HepG2 (cell line): ENCODE results near the gene UBAP2L. TPM values are rescaled to one million over a fixed set of nuclear protein-coding genes. Genes with fewer than 3 reads are reported as not detected.

Experiments used
- ATAC-seq: fragments of 200-7000 bp; cut with Tn5 transposase; 3 replicates; pipeline ENCODE4 v1.9.1; 2020; ENCODE audit warnings: mild to moderate bottlenecking, moderate library complexity
- BruUV-seq: library from RNA; stranded (reverse); fragments of 400-500 nt; replicated peaks from 2 replicates; lab custom pipeline; 2021; lab: Mats Ljungman, UMichigan
- CTCF ChIA-PET: fragments of 300-600 bp; formaldehyde crosslinking; extraction: SDS; loops from one replicate; lab custom pipeline; 2021; ENCODE audit warnings: low total read pairs, inconsistent platforms, low intra/inter-chr PET ratio; lab: Yijun Ruan, JAX
- POLR2A ChIA-PET: fragments of 350-600 bp; sonication (Branson Sonifier 250); formaldehyde crosslinking; loops from one replicate; lab custom pipeline; 2020; ENCODE audit warnings: antibody characterized with exemption, inconsistent platforms; lab: Yijun Ruan, JAX
- DNase-seq: peaks from one replicate; pipeline ENCODE4 v3.0.0-alpha.2; 2015; ENCODE audit warnings: low spot score
- FAIRE-seq: peaks from 3 replicates; lab custom pipeline; 2011; peaks lifted over from hg19 to GRCh38; lab: Jason Lieb, UNC
- H2AFZ ChIP-seq: one replicate; pipeline ENCODE4 v1.6.1; 2011; ENCODE audit warnings: low read length, inconsistent platforms
- H3K27ac ChIP-seq: fragments of 300-600 bp; 3 replicates; pipeline ENCODE4 v1.8.0; 2011; ENCODE audit warnings: mixed run types, mild to moderate bottlenecking, mixed read lengths, low read length, inconsistent platforms; ENCODE audit not compliant: insufficient read depth; ENCODE audit errors: extremely low read length
- H3K27me3 ChIP-seq, 2 experiments: fragments of 200-600 bp in 1 of 2; 2 replicates in 1 of 2; 3 replicates in 1 of 2; pipeline versions ENCODE4 v1.6.0 to v1.8.0; 2011; ENCODE audit warnings: low read length in 2 of 2, mild to moderate bottlenecking in 2 of 2, moderate library complexity in 2 of 2, inconsistent platforms in 1 of 2; ENCODE audit not compliant: insufficient read depth in 2 of 2, control insufficient read depth in 1 of 2
- H3K36me3 ChIP-seq, 2 experiments: fragments of 200-600 bp in 1 of 2; replicated peaks in 1 of 2; 2 replicates in 1 of 2; 3 replicates in 1 of 2; pipeline versions ENCODE4 v1.5.1 to v1.8.0; 2011; ENCODE audit warnings: low read length in 2 of 2, inconsistent platforms in 1 of 2; ENCODE audit not compliant: insufficient read depth in 2 of 2, control insufficient read depth in 1 of 2
- H3K4me1 ChIP-seq: 2 replicates; pipeline ENCODE4 v1.5.1; 2012; ENCODE audit warnings: low read length, inconsistent platforms; ENCODE audit not compliant: insufficient read depth
- H3K4me2 ChIP-seq: 2 replicates; pipeline ENCODE4 v1.6.0; 2011; ENCODE audit warnings: low read depth, low read length, inconsistent platforms
- H3K4me3 ChIP-seq, 3 experiments: fragments of 200-600 bp in 1 of 3; sonication (generic), shearing (Covaris generic) in 1 of 3; replicated peaks in 1 of 3; 2 replicates each; pipeline ENCODE4 v1.5.1; 2011 to 2016; ENCODE audit warnings: low read length in 3 of 3, inconsistent platforms in 2 of 3, low read depth in 2 of 3, mild to moderate bottlenecking in 2 of 3, control low read depth in 1 of 3, mixed read lengths in 1 of 3; ENCODE audit not compliant: insufficient read depth in 1 of 3
- H3K79me2 ChIP-seq: one replicate; pipeline ENCODE4 v1.6.1; 2011; ENCODE audit warnings: low read length, inconsistent platforms; ENCODE audit not compliant: insufficient read depth
- H3K9ac ChIP-seq: 2 replicates; pipeline ENCODE4 v1.6.0; 2011; ENCODE audit warnings: mild to moderate bottlenecking, low read depth, low read length, inconsistent platforms; ENCODE audit not compliant: insufficient read depth
- H3K9me3 ChIP-seq: 2 replicates; pipeline ENCODE4 v1.5.1; 2012; ENCODE audit warnings: mild to moderate bottlenecking, low read length
- H4K20me1 ChIP-seq: 2 replicates; pipeline ENCODE4 v1.6.0; 2011; ENCODE audit warnings: inconsistent platforms, mild to moderate bottlenecking, low read length, moderate library complexity; ENCODE audit not compliant: insufficient read depth
- ARNTL ChIP-seq: sonication (generic); formaldehyde crosslinking; IDR thresholded peaks from 2 replicates; pipeline ENCODE4 v1.4.0; 2020; ENCODE audit warnings: mild to moderate bottlenecking, missing genetic modification reagents
- CBX5 ChIP-seq: sonication (generic); formaldehyde crosslinking; IDR thresholded peaks from 2 replicates; pipeline ENCODE4 v1.4.0; 2020; ENCODE audit warnings: missing genetic modification reagents, borderline replicate concordance
- DPF2 ChIP-seq: sonication (generic); formaldehyde crosslinking; IDR thresholded peaks from 2 replicates; pipeline ENCODE4 v1.4.0; 2020; ENCODE audit warnings: mild to moderate bottlenecking, low read depth, missing genetic modification reagents, borderline replicate concordance
- HNRNPK ChIP-seq: fragments of 200-400 bp; formaldehyde crosslinking; IDR thresholded peaks from 2 replicates; pipeline ENCODE4 v1.6.1; 2018; ENCODE audit warnings: low read length, low read depth, moderate library complexity, mild to moderate bottlenecking; ENCODE audit not compliant: poor library complexity, severe bottlenecking
- HOXA5 ChIP-seq: sonication (generic); formaldehyde crosslinking; IDR thresholded peaks from 2 replicates; pipeline ENCODE4 v1.4.0; 2020; ENCODE audit warnings: missing genetic modification reagents
- NAIF1 ChIP-seq: sonication (generic); formaldehyde crosslinking; IDR thresholded peaks from 2 replicates; pipeline ENCODE4 v1.5.0; 2020; ENCODE audit warnings: mild to moderate bottlenecking, missing genetic modification reagents, borderline replicate concordance
- REXO4 ChIP-seq: sonication (generic); formaldehyde crosslinking; IDR thresholded peaks from 2 replicates; pipeline ENCODE4 v1.8.0; 2022; ENCODE audit warnings: missing genetic modification reagents, mild to moderate bottlenecking, borderline replicate concordance
- SNRNP70 ChIP-seq: fragments of 200-400 bp; formaldehyde crosslinking; IDR thresholded peaks from 2 replicates; pipeline ENCODE4 v1.6.1; 2017; ENCODE audit warnings: mild to moderate bottlenecking, low read depth, low read length, moderate library complexity
- ZFP62 ChIP-seq: sonication (generic); formaldehyde crosslinking; IDR thresholded peaks from 2 replicates; pipeline ENCODE4 v1.4.0; 2020; ENCODE audit warnings: missing genetic modification reagents
- ZFX ChIP-seq: sonication (generic); formaldehyde crosslinking; IDR thresholded peaks from 2 replicates; pipeline ENCODE4 v1.4.0; 2020; ENCODE audit warnings: mild to moderate bottlenecking, low read depth, missing genetic modification reagents, moderate library complexity
- ZNF280D ChIP-seq: sonication (generic); formaldehyde crosslinking; IDR thresholded peaks from 2 replicates; pipeline ENCODE4 v1.5.1; 2020; ENCODE audit warnings: mild to moderate bottlenecking, missing genetic modification reagents
- ZNF343 ChIP-seq: sonication (generic); formaldehyde crosslinking; IDR thresholded peaks from 2 replicates; pipeline ENCODE4 v1.4.0; 2020; ENCODE audit warnings: mild to moderate bottlenecking, missing genetic modification reagents
- ZNF431 ChIP-seq: sonication (generic); formaldehyde crosslinking; IDR thresholded peaks from 2 replicates; pipeline ENCODE4 v1.9.0; 2022; ENCODE audit warnings: missing genetic modification reagents, low read depth, mild to moderate bottlenecking, borderline replicate concordance
- ZNF567 ChIP-seq: sonication (generic); formaldehyde crosslinking; IDR thresholded peaks from 2 replicates; pipeline ENCODE4 v1.8.1; 2023; ENCODE audit warnings: mild to moderate bottlenecking, missing genetic modification reagents, borderline replicate concordance
- ZNF746 ChIP-seq: sonication (generic); formaldehyde crosslinking; IDR thresholded peaks from 2 replicates; pipeline ENCODE4 v1.8.0; 2022; ENCODE audit warnings: mild to moderate bottlenecking, missing genetic modification reagents
- ZNF768 ChIP-seq: sonication (generic); formaldehyde crosslinking; IDR thresholded peaks from 2 replicates; pipeline ENCODE4 v1.4.0; 2020; ENCODE audit warnings: missing genetic modification reagents
- ZSCAN31 ChIP-seq: sonication (generic); formaldehyde crosslinking; IDR thresholded peaks from 2 replicates; pipeline ENCODE4 v1.5.0; 2020; ENCODE audit warnings: low read depth, mild to moderate bottlenecking, missing genetic modification reagents
- WGBS: methylation state at CpG from one replicate; pipeline ENCODE4 v1.1.6; 2017; ENCODE audit warnings: low lambda C conversion rate; 5-methylcytosine and 5-hydroxymethylcytosine counted together
- in situ Hi-C: cut with HindIII; loops from 2 replicates; pipeline ENCODE4 v1.10.0; 2017; ENCODE audit warnings: low pct_unique_long_range_greater_than_20kb; ENCODE audit not compliant: extremely low pct_ligation_motif_present
- intact Hi-C: fragments of 100-400 bp; cut with micrococcal nuclease; formaldehyde crosslinking; loops from one replicate; pipeline ENCODE4 v1.10.0; 2022; ENCODE audit not compliant: unreplicated experiment
- polyA plus RNA-seq, 8 experiments: library from polyadenylated mRNA; depleted of rRNA in 3 of 8; stranded (reverse) in 7 of 8; unstranded in 1 of 8; fragments of >200 nt; fragmentation: Illumina TruSeq in 4 of 8; extraction: Trizol in 4 of 8; gene quantifications; 2 replicates each; pipeline versions ENCODE4 v1.2.1 to v1.2.3, GENCODE V29; 2011 to 2016; ENCODE audit warnings: low read depth in 4 of 8, missing spikeins in 1 of 8, mixed read lengths in 1 of 8; ENCODE audit not compliant: insufficient read depth in 1 of 8
- total RNA-seq, 5 experiments: library from RNA; depleted of rRNA; stranded (reverse); fragments of >200 nt; fragmentation: Illumina TruSeq; extraction: Trizol; gene quantifications; 2 replicates each; pipeline ENCODE4 v1.2.3, GENCODE V29; 2016; ENCODE audit warnings: low read depth in 1 of 5
- TF ChIP-seq, protein P1 (sequence below): sonication (generic); formaldehyde crosslinking; IDR thresholded peaks from 2 replicates; pipeline ENCODE4 v1.4.0; 2020; ENCODE audit warnings: mild to moderate bottlenecking, missing genetic modification reagents
- TF ChIP-seq, protein P2 (sequence below): sonication (generic); formaldehyde crosslinking; IDR thresholded peaks from 2 replicates; pipeline ENCODE4 v1.5.0; 2020; ENCODE audit warnings: missing genetic modification reagents

The UBAP2L gene
- total and polyA plus RNA-seq, 2 of the 13 experiments (the other 11 are each of a cell fraction or from before 2014, with no cell fraction given) = 74.2 to 159 TPM

- no peak for TF ChIP-seq ZNF431 (CRISPR knock-in tag)
- TF ChIP-seq ZNF567 (CRISPR knock-in tag) = no peak
- no peak for TF ChIP-seq DPF2
- no peak for TF ChIP-seq ARNTL (CRISPR knock-in tag)
- TF ChIP-seq ZSCAN31 (CRISPR knock-in tag) = no peak
- no peak for TF ChIP-seq CBX5 (CRISPR knock-in tag)
- TF ChIP-seq, protein P1, sequence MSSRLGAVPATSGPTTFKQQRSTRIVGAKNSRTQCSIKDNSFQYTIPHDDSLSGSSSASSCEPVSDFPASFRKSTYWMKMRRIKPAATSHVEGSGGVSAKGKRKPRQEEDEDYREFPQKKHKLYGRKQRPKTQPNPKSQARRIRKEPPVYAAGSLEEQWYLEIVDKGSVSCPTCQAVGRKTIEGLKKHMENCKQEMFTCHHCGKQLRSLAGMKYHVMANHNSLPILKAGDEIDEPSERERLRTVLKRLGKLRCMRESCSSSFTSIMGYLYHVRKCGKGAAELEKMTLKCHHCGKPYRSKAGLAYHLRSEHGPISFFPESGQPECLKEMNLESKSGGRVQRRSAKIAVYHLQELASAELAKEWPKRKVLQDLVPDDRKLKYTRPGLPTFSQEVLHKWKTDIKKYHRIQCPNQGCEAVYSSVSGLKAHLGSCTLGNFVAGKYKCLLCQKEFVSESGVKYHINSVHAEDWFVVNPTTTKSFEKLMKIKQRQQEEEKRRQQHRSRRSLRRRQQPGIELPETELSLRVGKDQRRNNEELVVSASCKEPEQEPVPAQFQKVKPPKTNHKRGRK (CRISPR knock-in tag) = no peak
- no peak for TF ChIP-seq REXO4
- no peak for TF ChIP-seq SNRNP70
Observed at GRCh38 chr1:154219541-154219940, 1.2 kb upstream of the UBAP2L start (continued).

GRCh38 chr1:154220970-154221277 is 169 bp downstream of the UBAP2L start:
- under 1% methylated on average over 14 of the region's 33 CpGs for WGBS
- H3K27me3 ChIP-seq = no peaks in the 10 kb centered on the region; a peak in 1 of 5 replicates
- in situ Hi-C loops = no loop called here
- H3K4me1 ChIP-seq = peaks cover 79% of the 10 kb centered on the region
- H2AFZ ChIP-seq = no peak overlapping the region
- intact Hi-C loops = loop anchor here (2.0 kb wide), 1 partner anchor 16 kb away; no protein-coding TSS in a partner anchor
- H3K9ac ChIP-seq = peak overlapping the region; percentile 85
- H3K36me3 ChIP-seq = peaks cover 8 to 29% of the 10 kb centered on the region in 2 experiments
- POLR2A ChIA-PET = interaction anchor here (1.0 to 3.0 kb wide), 12 partner anchors 9 to 297 kb away, joined by 3 to 29 read pairs (median 5); partner anchors contain the start of genes HAX1, RPS27 and TPM3
- CTCF ChIA-PET = no interaction called here
- no peak for ATAC-seq
- peak overlapping the region; percentile 76 for H3K4me2 ChIP-seq
- DNase-seq = no peak
- BruUV-seq = no TSS peak
- H3K79me2 ChIP-seq = peaks cover 86% of the 10 kb centered on the region
- H3K27ac ChIP-seq = peak overlapping the region; percentile 80
- H3K9me3 ChIP-seq = no peaks in the 10 kb centered on the region
- peaks cover 28% of the 10 kb centered on the region for H4K20me1 ChIP-seq
- FAIRE-seq = no peak
- H3K4me3 ChIP-seq = peak overlapping the region; percentile 76 to 96 (median 89)
- TF ChIP-seq ZNF768 (CRISPR knock-in tag) (0 out of 2 replicates have a peak, but pooled peaks have one; percentile 36), HOXA5 (0 out of 2 replicates have a peak, but pooled peaks have one; percentile 2), NAIF1 (0 out of 2 replicates have a peak, but pooled peaks have one; percentile 16), ZNF343 (CRISPR knock-in tag) (no peak), HNRNPK (peak; percentile 98), ZFX (peak; percentile 91; the same call in 1 of the 2 replicates), ZNF746 (CRISPR knock-in tag) (0 out of 2 replicates have a peak, but pooled peaks have one; percentile 3), ZNF280D (CRISPR knock-in tag) (no peak), ZFP62 (CRISPR knock-in tag) (no peak)
- TF ChIP-seq, protein P2, sequence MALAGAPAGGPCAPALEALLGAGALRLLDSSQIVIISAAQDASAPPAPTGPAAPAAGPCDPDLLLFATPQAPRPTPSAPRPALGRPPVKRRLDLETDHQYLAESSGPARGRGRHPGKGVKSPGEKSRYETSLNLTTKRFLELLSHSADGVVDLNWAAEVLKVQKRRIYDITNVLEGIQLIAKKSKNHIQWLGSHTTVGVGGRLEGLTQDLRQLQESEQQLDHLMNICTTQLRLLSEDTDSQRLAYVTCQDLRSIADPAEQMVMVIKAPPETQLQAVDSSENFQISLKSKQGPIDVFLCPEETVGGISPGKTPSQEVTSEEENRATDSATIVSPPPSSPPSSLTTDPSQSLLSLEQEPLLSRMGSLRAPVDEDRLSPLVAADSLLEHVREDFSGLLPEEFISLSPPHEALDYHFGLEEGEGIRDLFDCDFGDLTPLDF = no peak
